HG02852 (cell line): ENCODE results near the gene KCNMA1.

ENCODE experiments used
- ATAC-seq: cut with Tn5 transposase; IDR thresholded peaks from one replicate; pipeline ENCODE4 v1.9.1; 2021; ENCODE audit warnings: mild to moderate bottlenecking, moderate library complexity; ENCODE audit not compliant: unreplicated experiment

KCNMA1 gene

GRCh38 chr10:77563638-77564270, 73.9 kb downstream of the KCNMA1 start:
- ATAC-seq, result no peak

- ATAC-seq, result no peak
Observed at GRCh38 chr10:77562742-77563141, 74.9 kb downstream of the KCNMA1 start.

- no peak for ATAC-seq
Observed at GRCh38 chr10:77561991-77562390, 75.6 kb downstream of the KCNMA1 start.

GRCh38 chr10:77560471-77560870, 77.1 kb downstream of the KCNMA1 start:
- ATAC-seq, result no peak

GRCh38 chr10:77560052-77560451, 77.6 kb downstream of the KCNMA1 start:
- ATAC-seq, result no peak

GRCh38 chr10:77556990-77557601, 80.5 kb downstream of the KCNMA1 start:
- no peak for ATAC-seq

GRCh38 chr10:77555591-77556212, 81.9 kb downstream of the KCNMA1 start:
- ATAC-seq, result no peak

GRCh38 chr10:77554996-77555397, 82.6 kb downstream of the KCNMA1 start:
- no peak for ATAC-seq

GRCh38 chr10:77553966-77554365, 83.6 kb downstream of the KCNMA1 start:
- ATAC-seq, result no peak

GRCh38 chr10:77553311-77553710, 84.3 kb downstream of the KCNMA1 start:
- no peak for ATAC-seq

GRCh38 chr10:77552252-77552651, 85.4 kb downstream of the KCNMA1 start:
- ATAC-seq, result no peak

GRCh38 chr10:77550378-77550777, 87.2 kb downstream of the KCNMA1 start:
- no peak for ATAC-seq

GRCh38 chr10:77548671-77549070, 88.9 kb downstream of the KCNMA1 start:
- no peak for ATAC-seq

GRCh38 chr10:77548157-77548556, 89.5 kb downstream of the KCNMA1 start:
- no peak for ATAC-seq

- ATAC-seq, result no peak
Observed at GRCh38 chr10:77547307-77548050, 90.1 kb downstream of the KCNMA1 start.

GRCh38 chr10:77546042-77546441, 91.6 kb downstream of the KCNMA1 start:
- no peak for ATAC-seq

- ATAC-seq, result no peak
Observed at GRCh38 chr10:77545585-77545984, 92.0 kb downstream of the KCNMA1 start.

GRCh38 chr10:77544617-77545016, 93.0 kb downstream of the KCNMA1 start:
- ATAC-seq, result no peak

- ATAC-seq, result no peak
Observed at GRCh38 chr10:77542710-77543259, 94.8 kb downstream of the KCNMA1 start.

- ATAC-seq, result no peak
Observed at GRCh38 chr10:77541944-77542343, 95.7 kb downstream of the KCNMA1 start.

GRCh38 chr10:77541247-77541646, 96.4 kb downstream of the KCNMA1 start:
- no peak for ATAC-seq
